LoVo (cell line): Measurements from ENCODE around the gene USP40.

Experiments
- DNase-seq: peaks from one replicate; pipeline ENCODE4 v3.0.0-alpha.2; 2016; ENCODE audit warnings: low spot score

Gene USP40

GRCh38 chr2:233551491-233551890 is 15.1 kb downstream of the USP40 start:
- peak; percentile 43 for DNase-seq

- DNase-seq, result no peak
Observed at GRCh38 chr2:233546774-233547173, 19.8 kb downstream of the USP40 start.

- DNase-seq, result no peak
Observed at GRCh38 chr2:233546101-233546500, 20.5 kb downstream of the USP40 start.

GRCh38 chr2:233544200-233544610 is 22.4 kb downstream of the USP40 start:
- DNase-seq, result no peak

- no peak for DNase-seq
Observed at GRCh38 chr2:233542507-233542906, 24.1 kb downstream of the USP40 start.

GRCh38 chr2:233538741-233539140 is 27.8 kb downstream of the USP40 start:
- no peak for DNase-seq

- DNase-seq, result no peak
Observed at GRCh38 chr2:233535271-233535670, 31.3 kb downstream of the USP40 start.

GRCh38 chr2:233532971-233533370 is 33.6 kb downstream of the USP40 start:
- no peak for DNase-seq

GRCh38 chr2:233531955-233532354 is 34.6 kb downstream of the USP40 start:
- no peak for DNase-seq

- no peak for DNase-seq
Observed at GRCh38 chr2:233530381-233530780, 36.2 kb downstream of the USP40 start.

- no peak for DNase-seq
Observed at GRCh38 chr2:233528182-233528581, 38.4 kb downstream of the USP40 start.

GRCh38 chr2:233525791-233526190 is 40.8 kb downstream of the USP40 start:
- no peak for DNase-seq

GRCh38 chr2:233519787-233520611 is 46.6 kb downstream of the USP40 start:
- DNase-seq, result peak; percentile 12

GRCh38 chr2:233513953-233514655 is 52.5 kb downstream of the USP40 start:
- no peak for DNase-seq

GRCh38 chr2:233503947-233504637 is 62.5 kb downstream of the USP40 start:
- DNase-seq, result no peak

- no peak for DNase-seq
Observed at GRCh38 chr2:233503481-233503880, 63.1 kb downstream of the USP40 start.

GRCh38 chr2:233501198-233502076 is 65.1 kb downstream of the USP40 start:
- no peak for DNase-seq

- DNase-seq, result no peak
Observed at GRCh38 chr2:233499928-233500327, 66.7 kb downstream of the USP40 start.

- DNase-seq, result no peak
Observed at GRCh38 chr2:233498126-233498525, 68.5 kb downstream of the USP40 start.

GRCh38 chr2:233497692-233498091 is 68.9 kb downstream of the USP40 start:
- DNase-seq, result no peak
